Epithelial cell of esophagus (primary cell): ENCODE measurements around the gene HYLS1.
"Not testable (repeated sequence)": the region's sequence is repeated elsewhere in the genome, so short reads cannot be mapped to it uniquely, and the experiment has no call there.

Experiments
- DNase-seq: peaks from one replicate; pipeline ENCODE4 v3.0.0; 2010; ENCODE audit warnings: low read depth
- H3K4me3 ChIP-seq: 2 replicates; pipeline ENCODE4 v1.5.1; 2011; ENCODE audit warnings: mild to moderate bottlenecking, low read length, control low read depth
- CTCF ChIP-seq: IDR thresholded peaks from 2 replicates; pipeline ENCODE4 v1.5.1; 2011; ENCODE audit warnings: low read depth, mild to moderate bottlenecking, low read length, control low read depth, inconsistent platforms; ENCODE audit not compliant: insufficient read depth; ENCODE audit errors: missing control alignments

The HYLS1 gene

GRCh38 chr11:125887373-125888324 lies at the start of gene HYLS1:
HYLS1 (plus strand) TSS chr11:125887668; CDS start chr11:125899369, 11,701 bp downstream.
- TF ChIP-seq CTCF, result peak; percentile 34
- peak; percentile 98 for DNase-seq
- peak within 1 kb of the TSS; percentile 75 for H3K4me3 ChIP-seq

GRCh38 chr11:125842321-125842948 lies 45.0 kb upstream of the HYLS1 start:
- DNase-seq, result no peak
- no peak overlapping the region for H3K4me3 ChIP-seq
- TF ChIP-seq CTCF, result no peak

GRCh38 chr11:125846188-125846587 lies 41.3 kb upstream of the HYLS1 start:
- DNase-seq, result no peak
- no peak overlapping the region for H3K4me3 ChIP-seq
- no peak for TF ChIP-seq CTCF

GRCh38 chr11:125857670-125858069 lies 29.8 kb upstream of the HYLS1 start:
- not testable (repeated sequence) for DNase-seq, H3K4me3 ChIP-seq

GRCh38 chr11:125862786-125863185 lies 24.7 kb upstream of the HYLS1 start:
- H3K4me3 ChIP-seq, DNase-seq: not testable (repeated sequence)

GRCh38 chr11:125865354-125865753 lies 22.1 kb upstream of the HYLS1 start:
- H3K4me3 ChIP-seq, DNase-seq: not testable (repeated sequence)

- no peak for DNase-seq
These were observed 17.9 kb upstream of the HYLS1 start for GRCh38 chr11:125869521-125869920.

More at GRCh38 chr11:125869521-125869920, 17.9 kb upstream of the HYLS1 start:
- no peak overlapping the region for H3K4me3 ChIP-seq
- no peak for TF ChIP-seq CTCF
